ENCODE measurements around the gene ARHGAP42. TPM values are rescaled to one million over a fixed set of nuclear protein-coding genes. Genes with fewer than 3 reads are reported as not detected.
A peak's percentile ranks its signal among the peaks of the same experiment; 100 is the strongest.

The ARHGAP42 gene
- total RNA-seq, 2 experiments from 2014 or later: 0.05 to 0.10 TPM

DNA sequence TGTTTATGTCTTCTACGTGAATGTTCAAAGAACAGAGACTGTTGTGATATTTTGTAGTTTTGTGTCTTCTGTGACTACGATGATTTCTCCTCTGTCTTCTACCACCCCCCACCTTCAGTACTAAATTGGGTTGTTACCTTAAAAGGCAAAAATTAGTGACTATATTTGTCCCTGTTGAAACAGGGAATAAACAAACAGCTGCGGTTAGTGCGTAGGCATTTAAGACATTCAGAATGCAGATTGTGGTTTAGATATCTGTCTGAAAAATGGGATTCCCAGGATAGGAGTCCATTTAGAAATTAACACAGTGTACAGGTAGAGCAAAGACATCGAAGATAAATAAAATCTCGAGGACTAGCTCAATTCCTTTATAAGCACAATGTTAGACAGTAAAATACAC, 15.6 kb upstream of the ARHGAP42 start:
- ChIA-PET POLR2A (no interaction called here), CTCF (no interaction called here)
- no peaks in the 10 kb centered on the region for H3K27me3 Mint-ChIP-seq
- DNase-seq: no peak
- no peaks in the 10 kb centered on the region for H3K9me3 Mint-ChIP-seq
- H3K4me1 Mint-ChIP-seq: no peaks in the 10 kb centered on the region
- H3K27ac Mint-ChIP-seq: no peak overlapping the region
- no peak overlapping the region for H3K4me3 Mint-ChIP-seq
- no peaks in the 10 kb centered on the region for H3K36me3 Mint-ChIP-seq (ENCODE audit: low read depth)

DNA sequence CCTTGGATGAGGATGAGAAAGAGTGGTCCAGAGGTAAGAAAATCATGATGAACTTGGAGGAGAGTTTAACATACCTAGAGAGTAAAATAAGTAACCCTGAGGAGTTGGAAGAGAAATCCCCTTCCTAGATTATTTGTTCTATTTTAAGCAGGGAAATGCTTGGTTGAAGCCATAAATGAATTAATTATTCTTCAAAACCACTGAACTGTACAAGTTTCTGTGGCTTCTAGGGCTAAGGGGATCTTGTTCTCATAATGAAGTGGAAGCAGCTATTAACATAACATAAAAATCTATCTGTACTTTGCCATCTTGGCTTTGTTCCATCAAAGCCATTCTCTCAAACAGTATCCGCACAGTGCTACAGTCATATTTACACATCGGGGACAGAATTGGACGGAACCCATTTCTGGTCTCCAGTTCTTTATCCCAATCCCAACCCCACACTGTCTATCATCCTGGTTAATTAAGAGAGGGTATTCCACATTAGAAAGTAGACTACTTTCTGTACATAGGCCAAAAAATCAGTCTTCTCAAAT, 14.5 kb upstream of the ARHGAP42 start:
- Mint-ChIP-seq H3K27ac (no peak overlapping the region), H3K4me1 (no peaks in the 10 kb centered on the region)

DNA sequence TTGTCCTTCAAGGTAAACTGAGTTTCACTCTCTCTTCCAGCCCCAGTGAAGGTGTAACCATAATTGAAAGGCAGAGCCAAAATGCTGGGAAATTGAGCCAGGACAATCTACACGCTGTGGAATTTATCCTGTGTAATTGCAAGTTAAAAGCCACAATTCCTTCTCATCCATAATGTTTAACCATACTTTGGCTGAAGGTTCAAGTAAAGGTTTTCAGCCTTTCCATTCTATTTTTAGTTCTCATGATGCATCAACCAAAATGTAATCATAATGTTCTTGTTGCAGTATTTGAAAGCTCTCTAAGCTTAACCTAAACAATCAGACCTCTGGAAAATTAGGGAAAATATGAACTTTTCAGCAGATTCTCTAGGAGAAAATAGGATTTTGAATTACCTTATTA, 14.0 kb upstream of the ARHGAP42 start:
- CTCF ChIA-PET: no interaction called here
- H3K27ac Mint-ChIP-seq: no peak overlapping the region
- POLR2A ChIA-PET: no interaction called here

More for the DNA sequence above, 14.5 kb upstream of the ARHGAP42 start:
- H3K4me3 Mint-ChIP-seq: no peak overlapping the region
- no peak for DNase-seq
- POLR2A ChIA-PET: no interaction called here
- H3K9me3 Mint-ChIP-seq: no peaks in the 10 kb centered on the region
- CTCF ChIA-PET: no interaction called here
- no peaks in the 10 kb centered on the region for H3K36me3 Mint-ChIP-seq (ENCODE audit: low read depth)
- H3K27me3 Mint-ChIP-seq: no peaks in the 10 kb centered on the region

DNA sequence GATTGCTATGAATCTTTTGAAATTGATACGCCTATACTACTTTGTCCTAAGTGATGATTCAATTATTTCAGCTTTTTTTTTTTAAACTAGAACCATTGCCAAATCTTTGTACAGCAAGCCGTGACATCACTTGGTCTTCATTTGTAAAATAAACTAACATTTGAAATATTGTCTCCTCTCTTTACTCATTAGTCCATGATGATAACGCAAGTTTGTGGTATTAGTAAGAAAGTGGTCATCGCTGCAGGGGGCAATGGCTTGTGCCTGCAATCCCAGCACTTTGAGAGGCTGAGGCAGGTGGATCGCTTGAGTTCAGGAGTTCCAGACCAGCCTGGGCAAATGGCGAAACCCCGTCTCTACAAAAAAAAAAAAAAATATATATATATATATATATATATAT, 12.9 kb upstream of the ARHGAP42 start:
- no peaks in the 10 kb centered on the region for H3K9me3 Mint-ChIP-seq
- H3K4me3 Mint-ChIP-seq: no peak overlapping the region
- POLR2A ChIA-PET: no interaction called here
- no peaks in the 10 kb centered on the region for H3K36me3 Mint-ChIP-seq (ENCODE audit: low read depth)
- H3K27me3 Mint-ChIP-seq: no peaks in the 10 kb centered on the region
- H3K27ac Mint-ChIP-seq: no peak overlapping the region
- no peak for DNase-seq
- CTCF ChIA-PET: no interaction called here
- H3K4me1 Mint-ChIP-seq: no peaks in the 10 kb centered on the region

More for the DNA sequence above, 14.0 kb upstream of the ARHGAP42 start:
- Mint-ChIP-seq H3K36me3 (ENCODE audit: low read depth) (no peaks in the 10 kb centered on the region), H3K4me1 (no peaks in the 10 kb centered on the region), H3K9me3 (no peaks in the 10 kb centered on the region), H3K4me3 (no peak overlapping the region), H3K27me3 (no peaks in the 10 kb centered on the region)
- DNase-seq: no peak

DNA sequence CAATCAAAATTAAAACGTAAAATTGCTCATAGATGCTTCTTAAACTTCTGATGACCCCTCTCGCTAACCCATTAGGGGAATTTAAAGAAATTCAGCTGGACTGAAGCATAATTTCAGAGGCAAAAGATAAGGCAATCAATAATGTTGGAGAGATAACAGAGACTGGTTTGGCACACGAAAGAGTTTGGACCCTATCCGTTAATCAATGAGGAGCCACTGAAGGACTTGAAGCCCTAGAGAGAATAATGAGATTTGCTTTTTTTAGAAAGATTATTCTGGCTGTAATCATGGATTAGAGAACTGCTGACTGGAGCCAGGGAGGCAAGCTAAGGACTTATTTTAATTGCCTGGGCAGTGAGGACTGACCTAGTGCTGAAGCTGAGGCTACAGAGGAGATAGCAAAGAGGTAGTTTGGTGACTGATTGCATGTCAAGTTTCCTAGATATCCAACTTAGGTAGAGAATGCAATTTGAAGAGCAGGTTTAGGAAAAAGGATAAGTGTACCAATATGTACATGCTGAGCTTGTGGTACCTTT, 11.9 kb upstream of the ARHGAP42 start:
- no peak overlapping the region for H3K4me3 Mint-ChIP-seq
- DNase-seq: no peak
- H3K9me3 Mint-ChIP-seq: no peaks in the 10 kb centered on the region
- H3K4me1 Mint-ChIP-seq: peaks cover 3% of the 10 kb centered on the region
- H3K36me3 Mint-ChIP-seq (ENCODE audit: low read depth): no peaks in the 10 kb centered on the region
- POLR2A ChIA-PET: no interaction called here
- no peak overlapping the region for H3K27ac Mint-ChIP-seq
- H3K27me3 Mint-ChIP-seq: no peaks in the 10 kb centered on the region
- CTCF ChIA-PET: no interaction called here

DNA sequence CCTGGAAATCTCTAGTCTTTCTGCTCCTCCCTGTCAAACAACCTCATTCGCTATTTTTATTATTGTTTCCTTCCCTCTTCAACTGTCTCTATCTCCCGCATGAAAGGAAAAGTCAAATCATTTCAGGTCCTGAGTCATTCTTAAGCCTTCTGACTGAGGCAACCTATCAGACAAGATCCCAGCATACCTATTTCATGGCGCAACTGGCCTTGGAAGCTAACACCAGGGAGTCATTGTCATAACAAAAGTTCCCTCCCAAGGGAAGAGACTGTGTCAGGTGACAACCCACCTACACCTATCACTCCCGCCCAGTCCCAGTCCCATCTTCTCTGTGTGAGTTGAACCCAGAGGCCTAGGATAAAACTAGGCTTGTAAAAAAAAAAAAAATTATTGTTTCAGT, 10.2 kb upstream of the ARHGAP42 start:
- ChIA-PET POLR2A (no interaction called here), CTCF (no interaction called here)
- Mint-ChIP-seq H3K4me3 (no peak overlapping the region), H3K4me1 (peaks cover 12% of the 10 kb centered on the region), H3K9me3 (no peaks in the 10 kb centered on the region), H3K27me3 (no peaks in the 10 kb centered on the region), H3K27ac (no peak overlapping the region), H3K36me3 (ENCODE audit: low read depth) (no peaks in the 10 kb centered on the region)
- no peak for DNase-seq

DNA sequence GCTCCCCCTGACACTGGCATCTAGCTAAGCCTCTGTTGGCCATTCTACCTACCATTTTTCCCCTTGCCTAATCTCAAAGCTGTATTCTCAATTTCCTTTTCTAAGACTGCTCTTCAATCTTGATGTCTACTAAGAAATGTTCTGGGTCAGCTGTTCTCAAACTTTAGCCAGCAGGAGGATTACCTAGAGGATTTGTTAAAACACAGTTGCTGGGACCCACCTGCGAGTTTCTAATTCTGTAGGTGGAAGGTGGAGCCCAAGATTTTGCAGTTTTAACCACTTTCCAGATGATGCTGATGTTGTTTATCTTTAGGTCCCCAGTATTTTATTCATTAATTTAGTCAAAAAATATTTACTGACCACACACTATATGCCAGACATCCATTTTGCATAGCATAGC, 9.3 kb upstream of the ARHGAP42 start:
- DNase-seq: no peak
- no peaks in the 10 kb centered on the region for H3K9me3 Mint-ChIP-seq
- ChIA-PET POLR2A (no interaction called here), CTCF (no interaction called here)
- H3K27ac Mint-ChIP-seq: no peak overlapping the region
- peaks cover 16% of the 10 kb centered on the region for H3K4me1 Mint-ChIP-seq
- H3K4me3 Mint-ChIP-seq: no peak overlapping the region
- H3K36me3 Mint-ChIP-seq (ENCODE audit: low read depth): no peaks in the 10 kb centered on the region
- no peaks in the 10 kb centered on the region for H3K27me3 Mint-ChIP-seq

DNA sequence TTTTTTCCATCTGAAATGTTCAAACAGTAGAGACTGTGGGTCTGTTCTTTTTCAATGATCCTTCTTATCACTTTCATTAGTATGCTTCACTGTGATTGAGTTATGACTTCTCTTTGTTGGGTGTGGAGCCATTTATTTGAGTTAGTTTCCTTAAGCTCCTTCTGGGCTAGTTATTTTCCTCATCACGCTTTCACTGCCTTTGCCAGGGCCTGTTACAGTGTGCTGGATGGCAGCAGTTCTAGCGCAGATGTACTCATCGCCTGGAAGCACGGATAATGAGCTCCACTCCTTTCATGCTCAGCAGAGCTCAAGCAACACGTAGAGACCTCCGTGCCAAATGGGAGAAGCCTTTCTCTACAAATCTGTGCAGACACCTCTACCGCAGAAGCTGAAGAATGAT, 7.0 kb upstream of the ARHGAP42 start:
- no peak for DNase-seq
- ChIA-PET CTCF (no interaction called here), POLR2A (no interaction called here)
- Mint-ChIP-seq H3K27ac (no peak overlapping the region), H3K36me3 (ENCODE audit: low read depth) (no peaks in the 10 kb centered on the region), H3K4me3 (no peak overlapping the region), H3K9me3 (no peaks in the 10 kb centered on the region), H3K27me3 (peaks cover 2% of the 10 kb centered on the region), H3K4me1 (peaks cover 22% of the 10 kb centered on the region)

DNA sequence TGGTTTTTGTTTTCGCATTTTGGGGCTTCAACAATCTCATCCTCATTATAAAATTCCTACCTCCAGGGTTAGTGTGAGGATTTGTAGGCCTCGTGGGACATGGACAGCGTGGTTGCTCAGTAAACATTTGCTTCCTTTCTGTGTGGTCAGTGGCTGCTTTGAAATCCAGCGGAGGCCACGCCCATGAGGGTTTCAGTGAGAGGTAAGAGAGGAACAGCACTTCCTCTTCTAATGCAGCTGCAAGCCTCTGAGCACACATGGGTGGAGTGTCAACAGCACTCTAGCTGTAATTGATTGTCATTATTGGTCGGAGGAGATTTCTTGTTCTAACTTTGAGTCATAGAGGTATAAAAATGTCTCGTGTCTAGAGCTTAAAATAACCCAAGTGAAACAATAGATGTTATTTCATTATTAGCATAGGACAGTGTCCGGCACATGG, 6.0 kb upstream of the ARHGAP42 start:
- ChIA-PET CTCF (no interaction called here), POLR2A (no interaction called here)
- DNase-seq: peak; percentile 57
- Mint-ChIP-seq H3K4me3 (no peak overlapping the region), H3K27ac (no peak overlapping the region), H3K36me3 (ENCODE audit: low read depth) (no peaks in the 10 kb centered on the region), H3K4me1 (peaks cover 22% of the 10 kb centered on the region), H3K9me3 (no peaks in the 10 kb centered on the region), H3K27me3 (peaks cover 7% of the 10 kb centered on the region)

DNA sequence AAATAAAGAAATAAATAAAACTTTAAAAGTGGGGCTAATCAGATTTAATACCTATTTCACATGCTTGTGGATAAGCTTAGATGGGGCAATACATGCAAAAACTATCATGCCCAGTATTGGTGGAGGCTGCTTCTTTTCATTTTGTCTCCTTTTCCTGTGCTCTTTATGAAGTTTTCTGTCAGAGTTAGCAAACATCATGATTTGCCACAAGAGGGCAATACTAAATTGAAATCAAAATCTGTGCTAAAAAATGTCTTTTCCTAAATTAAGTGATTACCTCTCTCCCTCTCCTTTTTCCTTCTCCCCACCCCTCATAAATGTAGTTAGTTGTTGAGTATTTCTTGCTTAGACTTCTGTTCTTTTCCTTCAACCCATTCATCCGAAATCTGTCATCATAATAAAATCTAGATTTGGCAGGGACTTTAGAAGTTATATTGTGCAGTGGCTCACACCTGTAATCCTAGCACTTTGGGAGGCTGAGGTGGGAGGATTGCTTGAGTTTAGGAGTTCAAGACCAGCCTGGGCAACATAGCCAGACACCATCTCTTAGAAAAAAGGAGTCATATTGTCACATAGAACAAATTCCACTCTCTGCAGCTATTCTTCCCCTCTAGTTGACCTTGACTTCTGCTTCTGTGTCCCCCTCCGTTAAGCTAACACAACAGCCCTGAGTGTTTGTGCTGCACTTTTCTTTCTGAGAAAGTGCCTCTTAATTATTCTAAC, 4.7 kb upstream of the ARHGAP42 start:
- ChIA-PET CTCF (no interaction called here), POLR2A (interaction anchor here (0.7 kb wide), 1 partner anchor 1849 kb away, joined by 4 read pairs; no protein-coding TSS in a partner anchor)
- Mint-ChIP-seq H3K36me3 (ENCODE audit: low read depth) (no peaks in the 10 kb centered on the region), H3K9me3 (no peaks in the 10 kb centered on the region), H3K27ac (no peak overlapping the region), H3K4me1 (peaks cover 26% of the 10 kb centered on the region), H3K27me3 (peaks cover 18% of the 10 kb centered on the region), H3K4me3 (no peak overlapping the region)
- no peak for DNase-seq

DNA sequence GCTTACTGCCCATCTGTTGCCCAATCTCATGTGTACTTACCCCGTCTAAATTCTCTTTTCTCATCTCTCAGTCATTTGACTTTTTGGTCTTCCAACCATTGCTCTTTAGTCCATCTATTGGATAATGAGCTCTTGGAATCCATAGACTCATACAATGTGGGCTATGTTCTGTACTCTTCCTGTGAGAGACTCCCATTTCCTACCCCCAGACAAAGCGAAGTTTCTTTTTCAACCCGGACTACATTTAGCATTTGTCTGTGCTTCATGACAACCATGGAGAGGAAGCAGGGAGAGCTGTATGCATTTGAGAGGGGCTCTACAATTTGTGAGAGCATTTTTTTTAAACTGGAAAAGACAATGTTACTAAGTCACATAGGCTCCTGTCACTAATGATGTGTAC, 4.0 kb upstream of the ARHGAP42 start:
- H3K27me3 Mint-ChIP-seq: peaks cover 22% of the 10 kb centered on the region
- CTCF ChIA-PET: no interaction called here
- H3K27ac Mint-ChIP-seq: no peak overlapping the region
- no peak for DNase-seq
- POLR2A ChIA-PET: no interaction called here
- no peaks in the 10 kb centered on the region for H3K36me3 Mint-ChIP-seq (ENCODE audit: low read depth)
- H3K9me3 Mint-ChIP-seq: no peaks in the 10 kb centered on the region
- H3K4me1 Mint-ChIP-seq: peaks cover 30% of the 10 kb centered on the region
- no peak overlapping the region for H3K4me3 Mint-ChIP-seq

DNA sequence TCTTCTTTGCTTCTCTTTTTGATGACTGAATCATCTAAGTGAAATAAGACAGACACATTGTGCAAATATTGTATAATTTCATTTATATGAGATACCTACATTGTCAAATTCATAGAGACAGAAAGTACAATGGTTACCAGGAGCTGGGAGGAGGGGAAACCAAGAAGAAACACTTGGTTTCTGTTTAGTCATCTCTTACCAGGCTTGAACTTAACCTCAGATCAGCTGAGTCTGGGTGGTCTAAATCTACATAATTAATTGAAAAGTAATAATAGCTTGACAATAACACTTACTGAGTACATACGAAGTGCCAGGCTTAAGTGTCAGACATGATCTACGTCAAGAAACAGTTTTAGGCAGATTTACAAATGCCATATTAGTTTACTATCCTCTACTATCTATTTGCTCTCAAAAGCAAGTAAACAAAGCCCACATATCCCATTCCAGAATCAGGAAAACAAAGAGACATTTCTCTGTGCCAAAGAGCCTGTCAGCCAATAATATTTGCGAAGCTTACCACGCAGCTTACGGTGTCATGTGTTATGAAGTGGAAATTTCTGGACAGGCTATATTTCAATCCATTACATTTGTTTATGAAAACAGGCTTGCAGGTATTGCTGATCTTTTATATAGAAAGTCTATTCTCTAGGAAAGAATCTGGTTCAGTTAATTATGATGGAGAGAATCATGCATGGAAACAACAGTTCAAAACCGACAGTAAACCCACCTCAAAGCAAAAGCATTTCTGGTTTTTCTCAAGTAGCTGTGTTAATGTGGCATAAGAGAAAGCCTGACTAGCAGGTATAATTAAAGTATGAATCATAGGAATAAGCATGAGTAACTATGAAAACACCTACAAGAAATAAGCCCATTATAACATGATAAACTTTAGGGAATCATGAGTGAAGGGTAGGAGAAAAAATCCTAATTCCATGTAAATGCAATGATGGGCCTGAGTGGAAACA, 2.7 kb upstream of the ARHGAP42 start:
- DNase-seq: no peak
- no peak overlapping the region for H3K27ac Mint-ChIP-seq
- no peak overlapping the region for H3K4me3 Mint-ChIP-seq
- no peaks in the 10 kb centered on the region for H3K9me3 Mint-ChIP-seq
- ChIA-PET POLR2A (no interaction called here), CTCF (no interaction called here)
- H3K27me3 Mint-ChIP-seq: peaks cover 33% of the 10 kb centered on the region
- peaks cover 30% of the 10 kb centered on the region for H3K4me1 Mint-ChIP-seq
- H3K36me3 Mint-ChIP-seq (ENCODE audit: low read depth): no peaks in the 10 kb centered on the region

DNA sequence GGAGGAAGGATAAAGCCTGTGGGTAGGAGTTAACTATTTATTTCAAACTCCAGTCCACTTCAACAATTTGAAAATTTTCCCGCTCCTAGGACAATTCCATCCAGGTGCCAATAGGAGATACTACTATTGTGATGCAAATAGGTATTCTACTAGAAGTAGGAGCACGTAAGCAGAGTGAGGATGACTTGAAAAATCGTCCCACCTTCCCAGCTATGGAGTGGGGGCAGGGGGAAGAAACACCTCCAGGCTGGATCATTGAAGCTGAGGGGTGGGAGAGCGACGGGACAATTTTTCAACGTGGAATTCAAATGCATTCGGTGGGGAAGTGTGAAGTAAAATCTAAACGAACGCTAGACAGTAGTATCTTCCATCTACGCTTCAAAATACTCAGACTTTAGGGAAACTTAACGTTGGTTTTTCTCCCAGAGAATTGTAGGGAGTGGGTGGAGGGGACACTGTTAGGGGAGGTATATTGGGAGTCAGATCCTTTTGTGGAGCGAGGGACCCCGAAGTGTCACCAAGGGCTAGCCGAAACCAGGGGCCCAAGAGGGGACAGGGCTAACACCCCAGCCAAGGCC, 523 bp upstream of the ARHGAP42 start:
- Mint-ChIP-seq H3K36me3 (ENCODE audit: low read depth) (no peaks in the 10 kb centered on the region), H3K9me3 (no peaks in the 10 kb centered on the region), H3K4me1 (peaks cover 17% of the 10 kb centered on the region), H3K4me3 (peak overlapping the region; percentile 65), H3K27me3 (peaks cover 35% of the 10 kb centered on the region), H3K27ac (no peak overlapping the region)
- ChIA-PET POLR2A (no interaction called here), CTCF (no interaction called here)
- no peak for DNase-seq
